GM19043 (cell line): ENCODE measurements around the gene PMCH.
"Not testable (repeated sequence)": the region's sequence is repeated elsewhere in the genome, so short reads cannot be mapped to it uniquely, and the experiment has no call there.

Experiments used
- ATAC-seq: cut with Tn5 transposase; IDR thresholded peaks from one replicate; pipeline ENCODE4 v1.9.1; 2021; ENCODE audit warnings: low read depth; ENCODE audit not compliant: unreplicated experiment

The PMCH gene, protein sequence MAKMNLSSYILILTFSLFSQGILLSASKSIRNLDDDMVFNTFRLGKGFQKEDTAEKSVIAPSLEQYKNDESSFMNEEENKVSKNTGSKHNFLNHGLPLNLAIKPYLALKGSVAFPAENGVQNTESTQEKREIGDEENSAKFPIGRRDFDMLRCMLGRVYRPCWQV

DNA sequence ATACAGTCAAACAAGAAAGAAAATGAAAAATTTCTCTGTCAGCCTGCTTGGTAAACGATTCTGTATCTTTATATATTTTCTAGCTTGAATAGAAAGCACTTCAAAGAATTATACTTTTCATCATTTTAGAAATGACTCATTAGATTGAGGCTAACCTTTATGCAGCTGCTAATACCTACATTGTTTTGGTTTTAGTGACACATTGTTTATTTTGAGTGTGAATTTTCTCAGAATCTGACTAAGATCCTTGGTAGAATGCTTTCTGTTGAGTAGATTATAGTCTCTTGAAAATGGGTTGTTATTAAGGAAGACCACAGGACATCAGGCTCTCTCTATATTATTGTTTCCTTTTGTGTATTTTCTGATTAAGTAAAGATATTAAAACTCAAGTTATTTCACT is at the start of gene PMCH:
PMCH (minus strand) TSS at position 45 of the 400 bp plus-strand sequence. CDS start 63 bp downstream, outside the sequence.
- ATAC-seq, result peak; percentile 81

DNA sequence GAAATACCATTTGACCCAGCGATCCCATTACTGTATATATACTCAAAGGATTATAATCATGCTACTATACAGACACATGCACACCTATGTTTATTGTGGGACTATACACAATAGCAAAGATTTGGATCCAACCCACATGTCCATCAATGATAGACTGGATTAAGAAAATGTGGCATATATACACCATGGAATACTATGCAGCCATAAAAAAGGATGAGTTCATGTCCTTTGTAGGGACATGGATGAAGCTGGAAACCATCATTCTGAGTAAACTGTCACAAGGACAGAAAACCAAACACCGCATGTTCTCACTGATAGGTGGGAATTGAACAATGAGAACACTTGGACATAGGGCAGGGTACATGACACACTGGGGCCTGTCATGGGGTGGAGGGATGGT is 43.2 kb upstream of the PMCH start:
- not testable (repeated sequence) for ATAC-seq

DNA sequence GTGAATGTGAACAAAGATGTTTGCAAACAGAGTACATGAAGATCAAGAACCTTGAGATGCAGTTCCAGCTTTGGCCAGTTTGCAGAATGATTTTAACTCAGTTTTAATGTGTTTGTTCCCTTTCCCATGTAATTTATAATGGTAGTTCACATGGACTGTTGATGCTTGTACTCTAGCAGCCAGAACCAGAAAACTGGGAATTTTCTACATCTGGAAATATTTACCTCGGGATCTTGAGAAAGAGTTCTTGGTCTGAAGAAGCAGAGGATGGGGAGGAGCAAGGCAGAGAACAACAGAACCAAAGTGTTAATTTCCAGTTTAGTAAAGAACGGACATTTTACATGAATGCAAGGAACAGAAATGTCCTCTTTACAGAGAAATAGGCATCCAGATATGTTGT is 37.0 kb upstream of the PMCH start:
- ATAC-seq, result no peak

DNA sequence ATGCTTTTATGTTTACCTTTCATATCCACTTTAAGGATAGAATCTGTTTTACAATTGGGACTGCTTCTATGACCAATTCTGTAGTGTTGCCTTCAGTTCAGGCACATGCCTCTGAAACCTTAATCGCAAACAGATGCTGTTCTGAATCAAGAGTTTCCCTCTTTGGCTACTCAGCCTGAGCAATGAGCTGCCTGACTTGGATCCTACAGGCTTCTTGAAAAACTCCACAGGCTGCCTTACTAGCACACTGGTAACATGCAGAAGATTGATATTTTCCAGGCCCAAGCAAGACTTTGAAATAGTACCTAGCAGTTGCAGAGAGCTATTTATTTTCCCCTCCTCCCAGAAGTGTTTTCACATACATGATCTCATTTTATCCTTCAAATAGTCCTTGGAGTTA is 34.8 kb upstream of the PMCH start:
- no peak for ATAC-seq

DNA sequence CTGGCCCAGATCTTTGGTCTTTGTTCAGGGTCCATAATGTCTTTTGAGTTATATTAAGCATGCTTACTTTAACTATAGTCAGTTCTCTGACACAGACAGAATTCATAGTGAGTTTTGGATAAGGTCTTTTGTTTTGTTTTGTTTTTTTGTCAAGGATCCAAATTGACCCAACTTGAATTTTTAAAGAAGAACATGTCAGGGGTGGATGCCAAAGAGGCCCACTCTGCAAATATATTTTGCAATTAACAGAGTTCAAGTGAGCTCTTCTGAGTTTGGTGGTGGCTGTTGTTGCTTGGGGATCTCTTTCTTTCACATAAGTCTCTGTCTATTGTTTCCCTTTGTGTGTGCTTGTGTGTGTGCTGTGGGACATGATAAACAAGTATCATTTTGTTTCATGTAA is 34.4 kb upstream of the PMCH start:
- no peak for ATAC-seq

DNA sequence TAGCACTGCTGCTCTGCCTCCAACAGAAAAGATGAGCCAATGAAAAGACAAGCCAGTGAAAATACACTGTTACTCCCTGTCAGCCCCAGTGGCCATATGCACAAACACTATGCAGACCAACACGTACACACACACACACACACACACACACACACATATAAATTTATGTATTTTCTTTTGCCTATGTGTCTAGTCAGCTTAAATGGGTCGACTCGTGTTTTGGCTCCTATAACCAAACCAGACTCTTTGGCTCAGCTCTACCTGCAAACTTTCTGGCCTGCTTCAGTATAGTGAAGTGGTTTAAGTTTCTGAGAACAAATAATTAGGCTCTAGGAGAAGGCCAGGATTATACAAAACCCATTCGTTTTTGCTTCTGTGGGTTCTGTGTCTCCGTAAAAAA is 30.3 kb upstream of the PMCH start:
- no peak for ATAC-seq

DNA sequence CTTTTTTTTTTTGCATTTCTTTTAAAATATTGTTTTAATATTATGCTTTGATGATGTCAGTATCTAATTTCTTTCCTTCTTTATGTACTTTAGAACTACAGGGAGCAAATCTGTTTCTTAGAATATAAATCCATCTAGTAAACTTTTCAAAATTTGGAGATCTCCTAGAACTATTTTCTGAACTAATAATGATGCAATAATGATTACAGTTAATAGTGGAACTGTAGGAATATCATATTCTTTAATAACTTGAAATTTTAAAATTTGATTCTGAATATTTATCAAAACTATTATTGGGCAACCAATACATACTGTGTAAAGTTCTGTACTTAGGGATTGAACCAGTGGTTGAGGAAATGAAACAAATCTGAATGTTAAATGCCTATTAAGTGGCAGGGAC is 23.1 kb upstream of the PMCH start:
- ATAC-seq, result no peak

DNA sequence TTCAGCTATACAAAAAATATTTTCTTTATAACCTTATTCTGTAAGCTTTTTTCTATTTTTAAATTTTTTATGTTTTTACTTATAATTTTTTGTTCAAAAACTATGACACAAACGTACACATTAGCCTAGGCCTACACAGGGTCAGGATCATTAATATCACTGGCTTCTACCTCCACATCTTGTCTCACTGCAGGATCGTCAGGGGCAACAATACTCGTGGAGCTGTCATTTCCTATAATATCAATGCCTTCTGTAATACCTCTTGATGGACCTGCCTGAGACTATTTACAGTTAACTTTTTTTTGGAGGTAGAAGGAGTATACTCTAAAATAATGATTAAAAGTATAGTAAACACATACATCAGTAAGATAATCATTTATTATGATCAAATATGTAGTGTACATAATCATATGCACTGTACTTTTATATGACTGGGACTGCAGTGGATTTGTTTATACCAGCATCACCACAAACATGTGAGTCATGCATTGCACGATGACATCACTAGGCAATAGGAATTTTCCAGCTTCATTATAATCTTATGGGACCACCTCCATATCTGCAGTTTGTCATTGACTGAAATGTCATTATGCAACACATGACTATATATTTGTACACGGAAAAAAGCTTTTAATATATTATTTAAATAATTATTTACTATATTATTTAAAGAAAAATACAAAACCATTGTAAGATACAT is 18.5 kb upstream of the PMCH start:
- no peak for ATAC-seq

DNA sequence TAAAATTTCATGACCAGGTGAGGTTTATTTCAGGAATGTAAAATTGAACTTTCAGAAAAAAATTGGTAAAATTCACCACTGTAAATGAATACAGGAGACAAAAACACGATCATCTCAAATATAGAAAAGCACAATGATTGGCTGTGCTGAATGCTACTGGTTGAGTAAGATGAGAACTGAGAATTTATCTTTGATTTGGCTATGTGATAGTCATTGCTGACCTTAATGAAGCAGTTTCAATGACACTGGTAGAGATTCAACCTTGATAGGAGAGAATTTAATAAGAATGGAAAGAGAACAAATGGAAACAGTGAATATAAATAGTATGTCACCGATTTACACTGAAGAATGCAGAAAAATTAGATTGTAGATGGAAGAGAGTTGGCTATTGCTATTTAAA is 6.4 kb upstream of the PMCH start:
- ATAC-seq, result no peak

DNA sequence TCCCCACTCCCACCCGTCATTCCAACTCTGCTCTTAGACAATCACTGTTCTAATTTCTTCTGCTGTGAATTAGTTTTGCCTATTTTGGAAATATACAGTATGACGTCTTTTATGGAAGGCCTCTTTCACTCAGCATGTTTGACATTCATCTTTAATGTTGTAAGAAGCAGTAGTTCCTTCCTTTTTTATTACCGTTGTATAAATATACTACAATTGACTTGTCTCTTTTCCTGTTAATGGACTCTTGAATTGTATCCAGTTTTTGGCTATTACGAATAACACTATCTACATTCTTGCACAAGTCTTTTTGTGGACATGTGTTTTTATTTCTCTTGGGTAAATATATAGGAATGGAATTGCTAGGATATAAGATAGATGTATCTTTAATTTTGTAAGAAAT is 4.9 kb upstream of the PMCH start:
- ATAC-seq, result no peak

DNA sequence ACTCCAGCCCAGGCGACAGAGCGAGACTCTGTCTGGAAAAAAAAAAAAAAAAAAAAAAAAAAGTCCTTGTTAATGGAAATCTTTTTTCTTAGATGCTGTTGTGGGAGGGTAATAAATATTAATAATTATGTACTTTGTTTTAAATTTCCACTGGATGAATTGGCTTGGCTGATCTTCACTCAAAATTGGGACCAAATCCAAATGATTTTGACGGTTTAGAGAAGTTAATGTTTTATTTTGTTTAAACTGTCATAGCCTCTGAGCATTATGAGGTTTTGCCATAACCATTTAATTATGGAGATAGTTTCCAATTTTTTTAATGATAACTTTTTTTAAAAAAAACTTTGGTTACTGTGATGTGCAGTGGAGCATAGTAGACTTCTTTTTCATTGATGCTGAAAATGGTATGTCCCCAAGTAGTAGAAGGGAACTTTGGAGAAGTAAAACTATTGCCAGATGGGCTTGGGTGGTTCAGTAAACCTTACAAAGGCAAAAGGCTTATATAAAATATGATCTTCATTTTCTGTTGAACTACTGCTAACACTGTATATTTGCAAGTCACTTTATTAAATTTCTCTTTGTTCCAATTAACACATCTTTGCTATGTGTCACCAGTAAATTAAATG is 3.9 kb upstream of the PMCH start:
- no peak for ATAC-seq

DNA sequence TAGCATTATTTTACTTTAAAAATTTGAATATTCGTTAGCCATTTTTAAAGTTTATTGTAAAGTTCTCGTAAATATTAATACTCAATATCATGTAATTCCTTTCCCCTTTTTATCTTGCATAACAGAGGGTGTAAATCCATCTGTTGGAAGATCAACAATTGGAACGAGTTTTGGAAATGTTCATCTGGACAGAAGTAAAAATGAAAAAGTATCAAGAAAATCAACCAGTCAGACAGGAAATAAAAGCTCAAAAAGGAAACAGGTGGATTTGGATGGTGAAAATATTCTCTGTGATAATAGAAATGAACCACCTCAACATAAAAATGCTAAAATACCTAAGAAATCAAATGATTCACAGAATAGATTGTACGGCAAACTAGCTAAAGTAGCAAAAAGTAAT is 1.8 kb downstream of the PMCH start:
- ATAC-seq, result no peak

DNA sequence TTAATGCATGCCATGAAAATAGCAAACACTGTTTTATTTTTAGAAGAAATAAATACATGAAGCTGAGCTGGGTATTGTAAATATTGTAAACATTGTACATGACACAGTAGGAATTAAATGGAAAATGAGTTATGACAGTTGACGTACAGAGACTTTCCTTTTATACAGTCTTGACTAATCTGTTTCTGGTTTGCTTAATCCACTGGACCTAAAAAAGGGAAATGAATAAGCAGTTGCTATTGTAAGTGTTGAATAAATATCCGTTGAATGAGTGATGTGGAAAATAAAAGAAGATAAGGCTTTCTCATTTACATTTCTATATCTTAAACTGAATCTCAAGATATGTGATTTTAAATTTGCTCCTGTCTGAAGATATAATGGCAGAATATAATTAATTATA is 15.0 kb downstream of the PMCH start:
- no peak for ATAC-seq

DNA sequence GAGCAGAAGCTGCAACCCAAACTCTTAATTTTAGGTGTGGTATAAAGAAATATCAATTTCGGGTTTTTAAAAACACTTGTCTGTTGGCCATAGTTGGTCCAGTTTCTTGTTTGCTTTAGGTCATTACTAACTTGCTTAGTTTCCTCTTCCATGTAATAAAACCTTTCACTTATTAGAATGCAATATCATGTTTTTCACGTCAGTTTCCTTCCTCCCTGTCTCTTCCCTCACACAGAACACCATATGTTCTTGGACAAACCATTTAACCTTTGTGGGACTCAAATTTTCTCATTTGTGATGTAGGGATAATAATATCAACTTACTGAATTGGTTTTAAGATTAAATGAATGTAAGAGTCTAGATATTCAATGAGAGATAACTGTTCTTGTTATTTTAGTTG is 22.9 kb downstream of the PMCH start:
- ATAC-seq, result no peak

DNA sequence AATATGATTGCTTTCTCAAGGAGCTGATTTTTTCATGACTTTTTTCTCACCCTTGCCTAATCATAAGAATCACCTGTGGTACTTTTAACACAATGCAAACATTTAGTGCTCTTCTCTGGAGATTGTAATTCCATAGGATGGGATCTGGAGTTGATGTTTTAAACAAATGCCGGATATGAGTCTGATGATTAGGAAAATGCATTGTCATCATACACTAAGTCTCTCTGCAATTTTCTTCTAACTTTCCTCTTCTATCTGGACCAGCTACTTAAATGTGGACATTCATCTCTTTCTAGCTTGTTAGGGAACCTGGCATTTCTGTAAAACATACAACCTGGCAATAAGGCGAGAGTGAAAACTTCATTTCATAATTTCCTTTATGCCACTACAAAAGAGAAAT is 23.5 kb downstream of the PMCH start:
- no peak for ATAC-seq

DNA sequence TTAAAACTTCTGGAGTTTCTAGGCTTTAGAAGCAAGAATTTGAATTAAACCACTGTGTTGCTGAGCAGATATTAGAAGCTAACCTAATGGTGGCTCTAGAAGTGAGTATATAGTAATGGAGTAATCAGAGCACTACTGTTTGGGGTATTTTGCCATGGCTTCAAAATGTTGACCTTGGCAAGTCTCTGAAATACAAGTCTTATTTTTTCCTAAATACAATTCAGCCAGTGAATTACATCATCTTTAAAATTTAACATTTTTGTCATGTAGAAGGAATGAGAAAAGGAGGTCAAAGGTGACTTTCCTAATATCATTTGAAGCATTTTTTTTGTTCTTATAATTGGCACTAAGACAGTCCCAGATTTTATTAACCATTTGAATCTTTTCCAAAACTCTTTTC is 25.2 kb downstream of the PMCH start:
- ATAC-seq, result no peak

DNA sequence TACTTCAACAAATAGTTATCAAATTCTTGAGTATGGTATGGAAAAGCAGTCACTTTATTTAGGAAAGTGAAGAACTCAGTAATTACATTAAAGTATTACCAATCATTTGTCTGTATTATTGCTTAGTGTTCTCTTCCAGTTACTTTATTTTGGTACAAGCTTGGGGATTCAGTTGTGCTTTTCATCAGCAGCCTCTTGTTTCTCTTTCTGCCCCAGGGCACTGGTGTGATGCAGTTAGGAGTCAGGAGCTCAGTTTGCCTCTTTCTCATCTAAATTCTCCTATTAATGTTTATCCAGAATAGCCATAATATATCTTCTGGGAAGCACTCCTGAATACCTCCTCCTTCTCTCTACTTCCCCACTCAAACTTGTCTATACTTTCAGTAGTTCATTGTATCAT is 25.7 kb downstream of the PMCH start:
- ATAC-seq, result no peak

DNA sequence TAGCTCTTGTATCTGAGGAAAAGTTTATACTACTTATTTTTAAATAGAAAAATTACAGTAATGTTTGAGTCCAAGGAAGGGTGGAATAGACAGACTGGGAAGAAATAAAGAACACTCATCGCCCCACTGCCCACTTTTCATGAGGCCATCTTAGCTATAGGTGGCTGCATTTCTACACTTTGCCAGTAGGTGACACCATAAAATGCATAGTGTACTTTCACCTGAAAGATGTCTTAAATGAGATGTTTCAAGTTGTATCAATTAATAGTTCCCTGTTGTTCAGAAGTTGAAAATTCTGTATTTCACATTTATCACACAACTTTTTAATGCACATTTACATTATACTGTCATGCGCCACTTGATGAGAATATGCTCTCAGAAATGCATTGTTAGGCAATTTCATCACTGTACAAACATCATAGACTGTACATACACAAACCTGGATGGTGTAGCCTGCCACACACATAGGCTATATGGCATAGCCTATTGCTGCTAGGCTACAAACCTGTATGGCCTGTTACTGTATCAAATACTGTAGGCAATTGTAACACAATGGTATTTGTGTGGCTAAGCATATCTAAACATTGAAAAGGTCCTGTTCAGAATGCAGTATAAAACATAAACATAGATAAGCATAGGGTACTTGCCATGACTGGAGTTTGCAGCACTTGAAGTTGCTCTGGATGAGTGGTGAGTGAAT is 27.6 kb downstream of the PMCH start:
- no peak for ATAC-seq

DNA sequence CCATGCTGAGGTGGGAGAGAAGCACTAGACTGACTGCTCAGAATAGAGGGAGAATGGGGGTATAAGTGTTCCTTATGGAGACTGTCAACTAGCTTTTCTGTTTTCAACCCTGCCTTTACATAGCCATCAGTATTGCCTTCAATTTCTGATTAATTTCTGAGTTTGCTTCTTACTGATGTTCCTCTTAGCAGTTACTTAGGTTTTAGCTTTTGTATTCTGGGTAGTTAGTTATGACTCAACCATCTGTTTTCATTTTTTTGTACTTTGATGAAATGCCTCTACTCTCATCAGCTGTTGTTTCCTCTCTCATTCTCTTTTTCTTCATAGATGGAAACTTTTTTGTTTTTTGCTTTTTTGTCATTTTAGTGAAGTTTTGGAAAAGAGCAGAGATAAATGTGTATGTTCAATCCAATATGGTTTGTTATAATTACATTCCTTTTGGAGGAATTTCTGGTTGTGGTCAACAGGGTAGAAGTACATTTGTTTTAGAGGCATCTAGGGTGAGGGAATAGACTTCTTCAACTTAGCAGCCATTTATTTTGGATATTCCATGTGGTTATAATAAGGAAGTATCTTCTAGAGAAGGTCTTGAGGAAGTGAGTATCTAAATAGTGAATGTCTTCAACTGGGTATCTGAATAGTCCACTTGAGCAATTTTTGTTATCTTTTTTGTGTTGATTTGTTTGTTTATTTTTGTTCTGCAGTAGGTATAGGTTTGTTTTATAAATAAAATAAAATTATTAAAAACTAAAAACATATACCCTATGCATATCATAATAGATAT is 29.6 kb downstream of the PMCH start:
- peak; percentile 57 for ATAC-seq

DNA sequence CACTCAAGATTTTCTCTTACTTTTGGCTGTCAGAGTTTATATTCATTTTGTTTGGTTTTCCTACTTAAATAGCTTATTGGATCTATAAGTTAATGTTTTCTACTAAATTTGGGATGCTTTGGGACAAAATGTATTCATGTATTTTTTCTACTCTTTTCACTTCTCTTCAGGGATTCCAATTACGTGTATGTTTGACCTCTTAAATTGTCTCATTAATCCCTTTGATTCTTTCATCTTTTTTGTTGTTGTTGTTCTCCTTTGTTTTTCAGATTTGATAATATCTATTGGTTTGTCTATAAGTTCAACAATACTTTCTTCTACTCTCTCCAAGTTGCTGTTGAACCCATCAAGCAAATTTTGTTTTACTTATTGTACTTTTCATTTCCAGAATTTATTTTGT is 34.2 kb downstream of the PMCH start:
- no peak for ATAC-seq

DNA sequence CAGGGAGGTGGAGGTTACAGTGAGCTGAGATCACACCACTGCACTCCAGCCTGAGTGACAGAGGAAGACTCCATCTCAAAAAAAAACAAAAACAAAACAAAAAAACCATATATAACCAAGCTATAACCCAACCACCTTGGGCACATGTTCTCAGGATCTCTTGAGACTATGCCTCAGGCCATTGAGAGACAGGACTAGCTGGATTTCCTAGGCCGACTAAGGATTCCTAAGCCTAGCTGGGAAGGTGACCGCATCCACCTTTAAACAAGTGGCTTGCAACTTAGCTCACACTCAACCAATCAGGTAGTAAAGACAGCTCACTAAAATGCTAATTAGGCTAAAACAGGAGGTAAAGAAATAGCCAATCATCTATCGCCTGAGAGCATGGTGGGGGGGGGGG is 42.4 kb downstream of the PMCH start:
- ATAC-seq, result not testable (repeated sequence)
